ENCODE results near the gene RAB36.

The RAB36 gene

DNA sequence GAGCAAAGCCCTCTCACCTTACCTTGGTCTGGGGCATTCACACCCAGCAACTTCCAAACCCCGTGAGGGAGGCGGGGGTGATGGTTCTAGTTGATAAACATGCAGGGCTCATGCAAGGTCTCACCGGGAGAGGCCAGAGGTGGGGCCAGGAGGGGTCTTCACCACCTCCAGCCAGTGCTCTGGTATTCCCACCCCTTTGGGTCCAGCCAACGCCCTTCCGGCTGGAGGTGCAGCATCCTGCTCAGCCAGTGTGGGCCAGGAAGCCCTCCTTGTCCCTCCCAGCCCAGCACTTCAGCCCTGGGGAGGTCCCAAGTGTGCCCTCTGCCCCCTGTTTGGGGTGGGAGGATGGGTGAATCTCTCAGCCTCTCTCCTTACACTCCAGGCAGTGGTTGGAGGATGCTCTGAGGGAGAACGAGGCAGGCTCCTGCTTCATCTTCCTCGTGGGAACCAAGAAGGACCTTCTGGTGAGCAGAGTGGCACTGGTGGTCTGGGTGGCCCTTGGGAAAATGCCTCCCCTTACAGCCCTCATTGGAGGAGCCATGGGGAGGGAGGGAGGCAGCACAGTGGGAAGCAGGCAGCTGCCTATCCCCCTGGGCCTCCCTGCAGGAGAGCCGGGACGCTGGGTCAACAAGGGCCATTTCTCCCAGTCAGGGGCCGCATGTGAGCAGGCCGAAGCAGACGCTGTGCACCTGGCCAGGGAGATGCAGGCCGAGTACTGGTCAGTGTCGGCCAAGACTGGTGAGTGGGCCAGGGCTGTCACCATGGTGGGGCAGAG lies 13.4 kb downstream of the RAB36 start:
- no peak for DNase-seq
- no peak for TF ChIP-seq POLR2A (IDR thresholded peaks at IDR 0.05; ENCODE audit: low read length)
- no peak for TF ChIP-seq GATA1 (IDR thresholded peaks at IDR 0.05; ENCODE audit: low read depth, low read length)

DNA sequence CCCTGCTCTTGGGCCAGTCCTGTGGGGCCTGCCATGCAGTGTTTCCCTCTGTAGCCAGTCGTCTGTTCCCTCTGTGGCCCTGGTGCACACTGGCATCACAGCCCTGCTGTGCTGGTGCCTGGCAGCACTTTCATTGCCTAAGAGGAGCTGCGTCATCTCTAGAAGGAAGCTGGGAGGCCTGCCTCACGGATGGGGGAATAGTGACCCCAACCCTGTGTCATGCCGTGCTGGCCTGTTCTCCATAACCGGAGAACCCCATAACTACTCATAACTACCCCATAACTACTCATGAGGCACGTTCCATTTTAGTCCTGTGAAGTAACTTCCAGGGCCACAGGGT lies 14.0 kb downstream of the RAB36 start:
- DNase-seq, result no peak
- TF ChIP-seq GATA1 (IDR thresholded peaks at IDR 0.05; ENCODE audit: low read depth, low read length), result no peak
- TF ChIP-seq POLR2A (IDR thresholded peaks at IDR 0.05; ENCODE audit: low read length), result no peak

DNA sequence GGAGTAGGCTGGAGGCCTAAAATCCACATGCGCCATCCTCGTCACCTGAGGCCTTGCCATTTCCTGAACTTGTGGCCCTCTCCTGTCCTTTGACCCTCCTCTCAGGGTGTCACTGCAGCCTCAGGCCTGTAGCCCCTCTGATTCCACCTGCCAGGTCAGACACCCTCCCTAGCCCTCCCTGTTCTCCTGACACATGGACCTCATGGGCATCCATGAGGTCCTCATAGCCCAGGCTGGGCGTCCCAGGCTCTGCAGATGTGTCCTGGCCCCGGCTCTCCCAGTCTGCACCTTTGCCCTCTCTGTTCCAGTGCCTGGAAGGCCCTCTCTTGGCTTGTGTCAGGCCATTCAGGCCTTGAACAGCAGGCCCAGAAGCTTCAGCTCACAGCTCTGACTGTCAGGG lies 15.8 kb downstream of the RAB36 start:
- TF ChIP-seq POLR2A (IDR thresholded peaks at IDR 0.05; ENCODE audit: low read length) (no peak), GATA1 (IDR thresholded peaks at IDR 0.05; ENCODE audit: low read depth, low read length) (no peak)
- DNase-seq, result no peak

DNA sequence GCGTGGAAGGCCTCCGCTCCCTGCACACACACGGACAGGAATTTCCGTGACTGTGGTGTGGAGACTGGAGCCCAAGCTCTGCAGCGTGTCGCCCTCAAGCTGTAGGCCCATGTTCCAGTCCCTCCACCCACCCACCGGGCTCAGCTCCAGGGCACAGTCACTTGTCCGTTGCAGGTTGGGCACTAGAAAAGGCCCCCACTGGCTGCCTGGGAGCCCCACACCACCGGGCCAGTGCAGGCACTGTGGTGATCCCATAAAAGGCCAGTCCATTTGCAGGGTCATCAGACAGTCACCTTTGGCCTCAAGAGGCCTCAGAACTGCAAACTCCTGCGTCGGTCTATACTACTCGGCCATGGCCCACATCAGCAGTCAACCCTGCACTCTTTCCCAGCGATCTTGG lies 16.3 kb downstream of the RAB36 start:
- TF ChIP-seq POLR2A (IDR thresholded peaks at IDR 0.05; ENCODE audit: low read length) (no peak), GATA1 (IDR thresholded peaks at IDR 0.05; ENCODE audit: low read depth, low read length) (no peak)
- DNase-seq, result no peak

GRCh38 chr22:23163665-23164064 lies 18.4 kb downstream of the RAB36 start:
- TF ChIP-seq GATA1 (IDR thresholded peaks at IDR 0.05; ENCODE audit: low read depth, low read length), result no peak
- DNase-seq, result no peak

DNA sequence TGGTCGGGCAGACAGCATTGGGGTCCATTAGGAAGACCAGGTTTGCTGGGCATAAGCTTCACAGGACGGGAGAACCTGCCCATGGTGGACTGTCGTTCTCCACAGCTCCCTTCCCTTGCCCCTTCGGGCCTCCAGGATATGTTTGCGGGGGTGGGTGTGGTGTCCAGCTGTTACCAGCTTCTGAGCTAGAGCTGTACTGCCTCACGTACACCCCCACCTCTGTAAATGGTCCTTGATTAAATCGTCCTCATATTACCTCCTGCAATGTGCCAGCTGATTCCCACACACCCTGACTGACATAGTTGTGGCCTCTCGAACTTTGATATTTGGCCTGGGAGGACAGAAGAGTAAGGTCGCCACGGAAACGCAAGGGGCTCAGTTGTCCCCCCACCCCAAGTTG lies 18.8 kb downstream of the RAB36 start:
- TF ChIP-seq POLR2A (IDR thresholded peaks at IDR 0.05; ENCODE audit: low read length) (no peak), GATA1 (IDR thresholded peaks at IDR 0.05; ENCODE audit: low read depth, low read length) (no peak)
- no peak for DNase-seq

- no peak for TF ChIP-seq POLR2A (IDR thresholded peaks at IDR 0.05; ENCODE audit: low read length)
- no peak for TF ChIP-seq GATA1 (IDR thresholded peaks at IDR 0.05; ENCODE audit: low read depth, low read length)
Measured at GRCh38 chr22:23166042-23166831, 21.0 kb downstream of the RAB36 start.

GRCh38 chr22:23166841-23167616 lies 21.8 kb downstream of the RAB36 start:
- TF ChIP-seq POLR2A (IDR thresholded peaks at IDR 0.05; ENCODE audit: low read length), result no peak
- TF ChIP-seq GATA1 (IDR thresholded peaks at IDR 0.05; ENCODE audit: low read depth, low read length), result no peak
- DNase-seq, result no peak

More at GRCh38 chr22:23166042-23166831, 21.0 kb downstream of the RAB36 start:
- no peak for DNase-seq

DNA sequence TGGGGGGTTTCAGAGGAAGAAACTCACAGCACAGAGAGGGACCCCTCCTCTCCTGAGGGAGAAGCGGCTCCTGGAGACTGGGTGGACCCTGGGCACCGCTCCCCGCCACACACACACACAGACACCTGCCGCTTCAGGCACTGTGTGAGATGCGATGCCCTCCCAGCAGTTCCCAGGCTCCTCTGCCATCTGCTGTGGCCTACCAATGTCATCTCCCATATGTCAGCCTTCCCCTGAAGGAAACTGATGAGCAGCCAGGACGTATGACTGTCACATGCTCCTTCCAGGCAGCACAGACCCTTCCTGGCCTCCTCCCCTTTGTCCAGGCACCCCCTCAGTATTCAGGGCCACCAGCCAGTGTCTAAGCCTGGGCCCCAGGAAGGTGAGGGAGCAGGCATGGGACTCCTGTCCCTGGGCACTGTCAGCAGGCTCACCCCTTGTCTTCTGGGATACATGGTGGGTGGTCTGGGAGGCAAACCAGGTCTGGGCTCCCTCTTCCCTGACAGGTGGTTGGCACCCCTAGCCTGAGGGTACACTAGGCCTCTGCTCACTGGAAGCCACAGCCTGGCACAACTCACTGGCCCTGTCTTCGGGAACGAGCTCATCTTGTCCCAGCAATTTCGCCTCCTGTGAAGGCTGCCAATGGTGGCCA lies 23.2 kb downstream of the RAB36 start:
- TF ChIP-seq GATA1 (IDR thresholded peaks at IDR 0.05; ENCODE audit: low read depth, low read length) (no peak), POLR2A (IDR thresholded peaks at IDR 0.05; ENCODE audit: low read length) (no peak)
- no peak for DNase-seq

DNA sequence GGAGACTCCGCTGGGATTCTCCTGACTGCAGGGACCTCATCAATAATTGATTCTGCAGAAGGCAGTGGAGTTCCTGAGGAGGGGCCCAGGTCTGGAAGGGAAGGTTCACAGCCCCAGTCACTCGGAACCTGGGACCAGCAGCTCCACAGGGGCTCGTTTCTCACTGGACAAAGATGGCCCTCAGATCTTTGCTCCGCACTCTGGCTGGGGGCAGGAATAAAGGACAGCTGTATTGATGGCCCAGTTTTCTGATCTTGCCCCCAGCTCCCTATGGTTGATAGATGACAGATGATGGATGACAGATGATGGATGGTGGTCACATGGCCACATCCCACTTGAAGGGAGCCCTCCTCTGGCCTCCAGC lies 23.7 kb downstream of the RAB36 start:
- no peak for DNase-seq
- TF ChIP-seq GATA1 (IDR thresholded peaks at IDR 0.05; ENCODE audit: low read depth, low read length) (no peak), POLR2A (IDR thresholded peaks at IDR 0.05; ENCODE audit: low read length) (no peak)

- DNase-seq, result no peak
- TF ChIP-seq POLR2A (IDR thresholded peaks at IDR 0.05; ENCODE audit: low read length) (no peak), GATA1 (IDR thresholded peaks at IDR 0.05; ENCODE audit: low read depth, low read length) (no peak)
Measured at GRCh38 chr22:23175817-23176644, 30.8 kb downstream of the RAB36 start.

DNA sequence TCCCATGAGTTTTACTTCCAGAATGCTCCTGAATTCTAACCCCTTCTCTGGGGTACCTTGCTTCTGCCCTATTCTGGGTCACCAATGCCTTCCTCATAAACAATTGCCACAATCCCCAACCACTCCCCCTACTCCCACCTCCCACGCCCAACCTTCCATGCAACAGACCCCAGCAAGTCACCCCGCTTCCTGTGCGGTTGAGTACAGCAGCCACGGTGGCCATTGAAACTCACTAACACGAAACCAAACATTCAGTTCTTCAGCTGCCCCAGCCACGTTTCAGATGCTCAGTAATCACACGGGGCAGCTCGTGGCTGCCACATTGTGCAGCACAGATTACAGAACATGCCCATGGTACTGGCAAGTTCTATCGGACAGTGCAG lies 31.4 kb downstream of the RAB36 start:
- no peak for DNase-seq
- TF ChIP-seq POLR2A (IDR thresholded peaks at IDR 0.05; ENCODE audit: low read length), result no peak
- no peak for TF ChIP-seq GATA1 (IDR thresholded peaks at IDR 0.05; ENCODE audit: low read depth, low read length)

DNA sequence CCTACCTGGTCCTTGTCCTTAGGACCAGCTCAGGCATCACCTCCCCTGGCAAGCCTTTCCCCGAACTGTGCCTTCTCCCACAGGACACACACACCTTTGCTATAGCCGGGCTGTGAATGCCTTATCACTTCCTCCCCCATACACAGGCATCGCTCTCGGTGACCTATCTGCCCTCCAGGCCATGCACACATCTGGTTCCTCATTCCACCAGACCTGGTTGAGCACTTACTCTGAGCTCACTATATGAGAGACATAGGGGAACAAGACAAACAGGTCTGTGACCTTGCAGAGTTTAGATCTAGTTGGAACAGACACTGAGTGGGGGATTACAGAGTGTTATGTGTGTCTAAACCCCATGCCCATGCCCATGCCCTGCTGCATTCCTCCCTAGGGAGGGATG lies 31.9 kb downstream of the RAB36 start:
- TF ChIP-seq POLR2A (IDR thresholded peaks at IDR 0.05; ENCODE audit: low read length), result no peak
- no peak for TF ChIP-seq GATA1 (IDR thresholded peaks at IDR 0.05; ENCODE audit: low read depth, low read length)
- DNase-seq, result no peak

Measured in erythroblast (primary cell).